COLO668 (cell line): ENCODE data around the gene CACNA1H.
"Not testable (repeated sequence)": the region's sequence is repeated elsewhere in the genome, so short reads cannot be mapped to it uniquely, and the experiment has no call there.

Experiments used
- DNase-seq: peaks from one replicate; lab custom pipeline; 2025; ENCODE audit not compliant: unreplicated experiment; lab: John Stamatoyannopoulos, UW

CACNA1H gene

GRCh38 chr16:1243363-1243762, 90.5 kb downstream of the CACNA1H start:
- not testable (repeated sequence) for DNase-seq

GRCh38 chr16:1243907-1244850, 91.3 kb downstream of the CACNA1H start:
- DNase-seq: not testable (repeated sequence)

- no peak for DNase-seq
These were observed 92.0 kb downstream of the CACNA1H start for GRCh38 chr16:1244881-1245280.

- no peak for DNase-seq
These were observed 92.6 kb downstream of the CACNA1H start for GRCh38 chr16:1245452-1246020.

- not testable (repeated sequence) for DNase-seq
These were observed 95.1 kb downstream of the CACNA1H start for GRCh38 chr16:1247903-1248537.

- not testable (repeated sequence) for DNase-seq
These were observed 96.3 kb downstream of the CACNA1H start for GRCh38 chr16:1249031-1249755.

GRCh38 chr16:1253701-1254364, 100.9 kb downstream of the CACNA1H start:
- DNase-seq: not testable (repeated sequence)

GRCh38 chr16:1254821-1255220, 101.9 kb downstream of the CACNA1H start:
- not testable (repeated sequence) for DNase-seq

GRCh38 chr16:1255276-1256122, 102.6 kb downstream of the CACNA1H start, which contains the start of gene TPSD1:
TSS of gene TPSD1 (plus strand) at chr16:1256069. CDS start at chr16:1256281, 212 bp downstream.
- not testable (repeated sequence) for DNase-seq

GRCh38 chr16:1256296-1256873, 103.5 kb downstream of the CACNA1H start:
- not testable (repeated sequence) for DNase-seq

GRCh38 chr16:1256874-1257322, 104.0 kb downstream of the CACNA1H start:
- no peak for DNase-seq

GRCh38 chr16:1257561-1258224, 104.8 kb downstream of the CACNA1H start:
- DNase-seq: peak; percentile 30

- DNase-seq: peak; percentile 30
These were observed 105.3 kb downstream of the CACNA1H start for GRCh38 chr16:1258225-1258600.

- DNase-seq: peak; percentile 64
These were observed 106.2 kb downstream of the CACNA1H start for GRCh38 chr16:1258906-1259759.

GRCh38 chr16:1259760-1260068, 106.8 kb downstream of the CACNA1H start:
- DNase-seq: no peak

GRCh38 chr16:1260101-1260680, 107.3 kb downstream of the CACNA1H start:
- DNase-seq: no peak

- peak; percentile 93 for DNase-seq
These were observed 108.4 kb downstream of the CACNA1H start for GRCh38 chr16:1261131-1261892.
